Endothelial cell of umbilical vein (primary cell): Measurements from ENCODE around the gene PNPO.

ENCODE experiments used
- EZH2 ChIP-seq: IDR thresholded peaks from 2 replicates; pipeline ENCODE4 v1.6.1; 2012; ENCODE audit warnings: borderline replicate concordance, low read depth, mild to moderate bottlenecking, moderate library complexity, low read length, inconsistent platforms; ENCODE audit not compliant: severe bottlenecking
- FOS ChIP-seq: IDR thresholded peaks from 2 replicates; pipeline ENCODE4 v1.6.1; 2011; ENCODE audit warnings: mild to moderate bottlenecking, low read length, moderate library complexity, borderline replicate concordance; ENCODE audit not compliant: insufficient read depth
- POLR2A ChIP-seq: IDR thresholded peaks from 2 replicates; pipeline ENCODE4 v1.6.1; 2012; ENCODE audit warnings: low read depth, mild to moderate bottlenecking, control low read depth, low read length
- POLR2AphosphoS5 ChIP-seq: IDR thresholded peaks from 2 replicates; pipeline ENCODE4 v1.6.1; 2012; ENCODE audit warnings: low read depth, mild to moderate bottlenecking, control low read depth, low read length, moderate library complexity; ENCODE audit not compliant: insufficient read depth
- TF ChIP-seq, protein P1 (sequence below), 2 donors: IDR thresholded peaks; 1 replicate in 1 of 2; 2 replicates in 1 of 2; pipeline ENCODE4 v1.5.1; 2011; ENCODE audit warnings: low read length in 2 of 2, mild to moderate bottlenecking in 2 of 2, moderate library complexity in 2 of 2, control low read depth in 1 of 2, inconsistent platforms in 1 of 2, low read depth in 1 of 2; ENCODE audit not compliant: insufficient read depth in 1 of 2; ENCODE audit errors: extremely low read depth in 1 of 2

DNA sequence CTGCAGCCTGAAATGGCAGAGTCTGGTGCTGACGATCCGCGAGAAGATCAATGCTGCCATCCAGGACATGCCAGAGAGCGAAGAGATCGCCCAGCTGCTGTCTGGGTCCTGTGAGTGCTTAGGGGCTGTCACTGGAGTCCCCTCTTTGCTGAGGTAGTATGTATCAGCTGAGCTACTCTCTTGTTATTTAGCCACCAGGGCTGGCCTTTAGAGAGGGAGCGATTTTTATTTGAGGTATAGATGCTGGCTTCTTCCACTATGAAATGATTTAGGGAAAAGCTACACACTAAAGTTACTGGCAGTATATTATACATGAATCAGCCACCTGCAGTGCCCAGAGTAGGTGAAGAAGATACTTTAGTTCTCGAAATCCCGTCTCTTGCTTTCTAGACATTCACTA lies 32.2 kb downstream of the PNPO start:
- TF ChIP-seq, protein P1, sequence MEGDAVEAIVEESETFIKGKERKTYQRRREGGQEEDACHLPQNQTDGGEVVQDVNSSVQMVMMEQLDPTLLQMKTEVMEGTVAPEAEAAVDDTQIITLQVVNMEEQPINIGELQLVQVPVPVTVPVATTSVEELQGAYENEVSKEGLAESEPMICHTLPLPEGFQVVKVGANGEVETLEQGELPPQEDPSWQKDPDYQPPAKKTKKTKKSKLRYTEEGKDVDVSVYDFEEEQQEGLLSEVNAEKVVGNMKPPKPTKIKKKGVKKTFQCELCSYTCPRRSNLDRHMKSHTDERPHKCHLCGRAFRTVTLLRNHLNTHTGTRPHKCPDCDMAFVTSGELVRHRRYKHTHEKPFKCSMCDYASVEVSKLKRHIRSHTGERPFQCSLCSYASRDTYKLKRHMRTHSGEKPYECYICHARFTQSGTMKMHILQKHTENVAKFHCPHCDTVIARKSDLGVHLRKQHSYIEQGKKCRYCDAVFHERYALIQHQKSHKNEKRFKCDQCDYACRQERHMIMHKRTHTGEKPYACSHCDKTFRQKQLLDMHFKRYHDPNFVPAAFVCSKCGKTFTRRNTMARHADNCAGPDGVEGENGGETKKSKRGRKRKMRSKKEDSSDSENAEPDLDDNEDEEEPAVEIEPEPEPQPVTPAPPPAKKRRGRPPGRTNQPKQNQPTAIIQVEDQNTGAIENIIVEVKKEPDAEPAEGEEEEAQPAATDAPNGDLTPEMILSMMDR (IDR thresholded peaks at IDR 0.05; ENCODE audit: extremely low read depth in 1 of 2, insufficient read depth in 1 of 2, low read depth in 1 of 2, low read length in 2 of 2) = no peak
- TF ChIP-seq EZH2 (no peak), POLR2AphosphoS5 (no peak), FOS (no peak), POLR2A (no peak)
